GM18498 (cell line): ENCODE measurements around the gene HCRTR2.
"Not testable (repeated sequence)": the region's sequence is repeated elsewhere in the genome, so short reads cannot be mapped to it uniquely, and the experiment has no call there.

Experiments used
- ATAC-seq: cut with Tn5 transposase; IDR thresholded peaks from one replicate; pipeline ENCODE4 v1.9.1; 2021; ENCODE audit warnings: mild to moderate bottlenecking, moderate library complexity; ENCODE audit not compliant: unreplicated experiment

The HCRTR2 gene

GRCh38 chr6:55174211-55175026 lies at the start of gene HCRTR2:
Gene HCRTR2 (plus strand): TSS chr6:55174515. CDS start chr6:55174588, 73 bp downstream.
- no peak for ATAC-seq

GRCh38 chr6:55130806-55131324 lies 43.5 kb upstream of the HCRTR2 start:
- ATAC-seq: no peak

GRCh38 chr6:55131616-55132015 lies 42.7 kb upstream of the HCRTR2 start:
- ATAC-seq: no peak

GRCh38 chr6:55136916-55137315 lies 37.4 kb upstream of the HCRTR2 start:
- no peak for ATAC-seq

- ATAC-seq: no peak
Observed at GRCh38 chr6:55137929-55138693, 36.2 kb upstream of the HCRTR2 start.

GRCh38 chr6:55141611-55142010 lies 32.7 kb upstream of the HCRTR2 start:
- ATAC-seq: no peak

- no peak for ATAC-seq
Observed at GRCh38 chr6:55142610-55143009, 31.7 kb upstream of the HCRTR2 start.

- ATAC-seq: no peak
Observed at GRCh38 chr6:55153284-55153683, 21.0 kb upstream of the HCRTR2 start.

GRCh38 chr6:55158784-55159183 lies 15.5 kb upstream of the HCRTR2 start:
- ATAC-seq: not testable (repeated sequence)

- ATAC-seq: no peak
Observed at GRCh38 chr6:55167860-55168259, 6.5 kb upstream of the HCRTR2 start.

- no peak for ATAC-seq
Observed at GRCh38 chr6:55175078-55176049, 1.0 kb downstream of the HCRTR2 start.

- no peak for ATAC-seq
Observed at GRCh38 chr6:55176958-55177357, 2.6 kb downstream of the HCRTR2 start.

- no peak for ATAC-seq
Observed at GRCh38 chr6:55180258-55180657, 5.9 kb downstream of the HCRTR2 start.

GRCh38 chr6:55182016-55182650 lies 7.8 kb downstream of the HCRTR2 start:
- no peak for ATAC-seq

GRCh38 chr6:55184782-55185530 lies 10.6 kb downstream of the HCRTR2 start:
- no peak for ATAC-seq

GRCh38 chr6:55198715-55199114 lies 24.4 kb downstream of the HCRTR2 start:
- no peak for ATAC-seq

- ATAC-seq: no peak
Observed at GRCh38 chr6:55199239-55199638, 24.9 kb downstream of the HCRTR2 start.

- ATAC-seq: no peak
Observed at GRCh38 chr6:55208478-55209458, 34.5 kb downstream of the HCRTR2 start.
